HepG2 (cell line): ENCODE results near the gene TSPYL1. TPM values are rescaled to one million over a fixed set of nuclear protein-coding genes. Genes with fewer than 3 reads are reported as not detected.

ENCODE experiments used
- ATAC-seq: fragments of 200-7000 bp; cut with Tn5 transposase; 3 replicates; pipeline ENCODE4 v1.9.1; 2020; ENCODE audit warnings: mild to moderate bottlenecking, moderate library complexity
- BruUV-seq: library from RNA; stranded (reverse); fragments of 400-500 nt; replicated peaks from 2 replicates; lab custom pipeline; 2021; lab: Mats Ljungman, UMichigan
- CTCF ChIA-PET: fragments of 300-600 bp; formaldehyde crosslinking; extraction: SDS; loops from one replicate; lab custom pipeline; 2021; ENCODE audit warnings: low total read pairs, inconsistent platforms, low intra/inter-chr PET ratio; lab: Yijun Ruan, JAX
- POLR2A ChIA-PET: fragments of 350-600 bp; sonication (Branson Sonifier 250); formaldehyde crosslinking; loops from one replicate; lab custom pipeline; 2020; ENCODE audit warnings: antibody characterized with exemption, inconsistent platforms; lab: Yijun Ruan, JAX
- DNase-seq: peaks from one replicate; pipeline ENCODE4 v3.0.0-alpha.2; 2015; ENCODE audit warnings: low spot score
- FAIRE-seq: peaks from 3 replicates; lab custom pipeline; 2011; peaks lifted over from hg19 to GRCh38; lab: Jason Lieb, UNC
- H2AFZ ChIP-seq: one replicate; pipeline ENCODE4 v1.6.1; 2011; ENCODE audit warnings: low read length, inconsistent platforms
- H3K27ac ChIP-seq: fragments of 300-600 bp; 3 replicates; pipeline ENCODE4 v1.8.0; 2011; ENCODE audit warnings: mixed run types, mild to moderate bottlenecking, mixed read lengths, low read length, inconsistent platforms; ENCODE audit not compliant: insufficient read depth; ENCODE audit errors: extremely low read length
- H3K27me3 ChIP-seq, 2 experiments: fragments of 200-600 bp in 1 of 2; 2 replicates in 1 of 2; 3 replicates in 1 of 2; pipeline versions ENCODE4 v1.6.0 to v1.8.0; 2011; ENCODE audit warnings: low read length in 2 of 2, mild to moderate bottlenecking in 2 of 2, moderate library complexity in 2 of 2, inconsistent platforms in 1 of 2; ENCODE audit not compliant: insufficient read depth in 2 of 2, control insufficient read depth in 1 of 2
- H3K36me3 ChIP-seq, 2 experiments: fragments of 200-600 bp in 1 of 2; replicated peaks in 1 of 2; 2 replicates in 1 of 2; 3 replicates in 1 of 2; pipeline versions ENCODE4 v1.5.1 to v1.8.0; 2011; ENCODE audit warnings: low read length in 2 of 2, inconsistent platforms in 1 of 2; ENCODE audit not compliant: insufficient read depth in 2 of 2, control insufficient read depth in 1 of 2
- H3K4me1 ChIP-seq: 2 replicates; pipeline ENCODE4 v1.5.1; 2012; ENCODE audit warnings: low read length, inconsistent platforms; ENCODE audit not compliant: insufficient read depth
- H3K4me2 ChIP-seq: 2 replicates; pipeline ENCODE4 v1.6.0; 2011; ENCODE audit warnings: low read depth, low read length, inconsistent platforms
- H3K4me3 ChIP-seq, 3 experiments: fragments of 200-600 bp in 1 of 3; sonication (generic), shearing (Covaris generic) in 1 of 3; replicated peaks in 1 of 3; 2 replicates each; pipeline ENCODE4 v1.5.1; 2011 to 2016; ENCODE audit warnings: low read length in 3 of 3, inconsistent platforms in 2 of 3, low read depth in 2 of 3, mild to moderate bottlenecking in 2 of 3, control low read depth in 1 of 3, mixed read lengths in 1 of 3; ENCODE audit not compliant: insufficient read depth in 1 of 3
- H3K79me2 ChIP-seq: one replicate; pipeline ENCODE4 v1.6.1; 2011; ENCODE audit warnings: low read length, inconsistent platforms; ENCODE audit not compliant: insufficient read depth
- H3K9ac ChIP-seq: 2 replicates; pipeline ENCODE4 v1.6.0; 2011; ENCODE audit warnings: mild to moderate bottlenecking, low read depth, low read length, inconsistent platforms; ENCODE audit not compliant: insufficient read depth
- H3K9me3 ChIP-seq: 2 replicates; pipeline ENCODE4 v1.5.1; 2012; ENCODE audit warnings: mild to moderate bottlenecking, low read length
- H4K20me1 ChIP-seq: 2 replicates; pipeline ENCODE4 v1.6.0; 2011; ENCODE audit warnings: inconsistent platforms, mild to moderate bottlenecking, low read length, moderate library complexity; ENCODE audit not compliant: insufficient read depth
- CREB1 ChIP-seq, 2 experiments: fragments of 450-650 bp in 1 of 2; IDR thresholded peaks; 2 replicates each; pipeline ENCODE4 v1.6.1; 2016 to 2017; ENCODE audit warnings: control low read depth in 1 of 2, mild to moderate bottlenecking in 1 of 2, missing compliant biosample characterization in 1 of 2, missing genetic modification characterization in 1 of 2
- FOXK1 ChIP-seq: sonication (generic); formaldehyde crosslinking; IDR thresholded peaks from 2 replicates; pipeline ENCODE4 v1.4.0; 2020; ENCODE audit warnings: low read depth, missing genetic modification reagents, borderline replicate concordance
- MEF2D ChIP-seq: sonication (generic); formaldehyde crosslinking; IDR thresholded peaks from 2 replicates; pipeline ENCODE4 v1.5.1; 2020; ENCODE audit warnings: mild to moderate bottlenecking, missing genetic modification reagents
- NPAS2 ChIP-seq: sonication (generic); formaldehyde crosslinking; IDR thresholded peaks from 2 replicates; pipeline ENCODE4 v1.8.0; 2022; ENCODE audit warnings: mild to moderate bottlenecking, missing genetic modification reagents, borderline replicate concordance
- POLR2A ChIP-seq, 2 experiments: IDR thresholded peaks; 2 replicates each; pipeline ENCODE4 v1.6.1; 2011; ENCODE audit warnings: low read depth in 2 of 2, low read length in 2 of 2, mild to moderate bottlenecking in 1 of 2, moderate library complexity in 1 of 2; ENCODE audit not compliant: insufficient read depth in 1 of 2
- TBL1XR1 ChIP-seq: fragments of 150-350 bp; IDR thresholded peaks from 2 replicates; pipeline ENCODE4 v1.6.1; 2014; ENCODE audit warnings: borderline replicate concordance, low read length; ENCODE audit not compliant: partially characterized antibody
- ZBTB38 ChIP-seq: sonication (generic); formaldehyde crosslinking; IDR thresholded peaks from 2 replicates; pipeline ENCODE4 v1.5.1; 2020; ENCODE audit warnings: mild to moderate bottlenecking, missing genetic modification reagents
- ZNF484 ChIP-seq: sonication (generic); formaldehyde crosslinking; IDR thresholded peaks from 2 replicates; pipeline ENCODE4 v1.5.1; 2020; ENCODE audit warnings: mild to moderate bottlenecking, low read depth, missing genetic modification reagents, borderline replicate concordance
- WGBS: methylation state at CpG from one replicate; pipeline ENCODE4 v1.1.6; 2017; ENCODE audit warnings: low lambda C conversion rate; 5-methylcytosine and 5-hydroxymethylcytosine counted together
- in situ Hi-C: cut with HindIII; loops from 2 replicates; pipeline ENCODE4 v1.10.0; 2017; ENCODE audit warnings: low pct_unique_long_range_greater_than_20kb; ENCODE audit not compliant: extremely low pct_ligation_motif_present
- intact Hi-C: fragments of 100-400 bp; cut with micrococcal nuclease; formaldehyde crosslinking; loops from one replicate; pipeline ENCODE4 v1.10.0; 2022; ENCODE audit not compliant: unreplicated experiment
- polyA plus RNA-seq, 8 experiments: library from polyadenylated mRNA; depleted of rRNA in 3 of 8; stranded (reverse) in 7 of 8; unstranded in 1 of 8; fragments of >200 nt; fragmentation: Illumina TruSeq in 4 of 8; extraction: Trizol in 4 of 8; gene quantifications; 2 replicates each; pipeline versions ENCODE4 v1.2.1 to v1.2.3, GENCODE V29; 2011 to 2016; ENCODE audit warnings: low read depth in 4 of 8, missing spikeins in 1 of 8, mixed read lengths in 1 of 8; ENCODE audit not compliant: insufficient read depth in 1 of 8
- total RNA-seq, 5 experiments: library from RNA; depleted of rRNA; stranded (reverse); fragments of >200 nt; fragmentation: Illumina TruSeq; extraction: Trizol; gene quantifications; 2 replicates each; pipeline ENCODE4 v1.2.3, GENCODE V29; 2016; ENCODE audit warnings: low read depth in 1 of 5
- TF ChIP-seq, protein P1 (sequence below): sonication (generic); formaldehyde crosslinking; IDR thresholded peaks from 2 replicates; pipeline ENCODE4 v1.4.0; 2020; ENCODE audit warnings: missing genetic modification reagents
- TF ChIP-seq, protein P2 (sequence below): sonication (generic); formaldehyde crosslinking; IDR thresholded peaks from 2 replicates; pipeline ENCODE4 v1.5.0; 2020; ENCODE audit warnings: mild to moderate bottlenecking, missing genetic modification reagents, borderline replicate concordance
- TF ChIP-seq, protein P3 (sequence below): IDR thresholded peaks from 2 replicates; pipeline ENCODE4 v1.6.1; 2016; ENCODE audit warnings: mild to moderate bottlenecking, missing biosample characterization, missing genetic modification reagents
- TF ChIP-seq, protein P4 (sequence below): sonication (generic); formaldehyde crosslinking; conservative IDR thresholded peaks from 2 replicates; pipeline ENCODE4 v1.4.0; 2020; ENCODE audit warnings: mild to moderate bottlenecking, missing genetic modification reagents, moderate library complexity

Gene TSPYL1
- total and polyA plus RNA-seq, 2 of the 13 experiments (the other 11 are each of a cell fraction or from before 2014, with no cell fraction given): 28.3 to 93.0 TPM

DNA sequence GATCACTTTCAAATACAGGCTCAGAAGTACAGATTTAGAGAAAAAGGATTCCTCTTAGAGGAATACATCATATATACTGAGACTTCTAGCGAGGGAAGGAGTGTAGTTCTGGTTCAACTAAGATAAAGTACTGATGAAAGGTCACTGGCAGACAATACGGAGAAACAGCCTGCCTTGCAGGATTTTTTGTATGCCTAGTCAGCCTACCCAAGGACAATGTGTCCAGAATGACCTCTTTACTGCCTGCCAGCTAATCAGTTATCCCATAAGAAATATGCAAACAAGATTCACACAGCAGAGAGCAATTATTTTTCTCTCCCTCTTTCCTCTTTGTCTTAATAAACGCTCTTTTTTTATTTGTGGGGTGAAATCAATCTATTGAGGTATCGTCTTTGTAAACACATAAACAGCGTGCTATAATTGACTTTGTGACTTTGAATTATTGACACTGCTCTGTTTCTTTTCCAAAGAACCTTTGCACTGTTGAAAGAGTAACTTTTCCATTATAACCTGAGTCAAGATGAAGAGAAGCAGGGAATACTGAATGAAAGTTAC is 24.4 kb downstream of the TSPYL1 start:
- H3K4me2 ChIP-seq: peak overlapping the region; percentile 92
- no TSS peak for BruUV-seq
- 0 out of 5 replicates have a peak, but pooled peaks cover 0 to 2% of the 10 kb centered on the region in 2 experiments for H3K36me3 ChIP-seq
- intact Hi-C loops: loop anchor here (2.0 to 10.0 kb wide), 2 partner anchors 23 to 1229 kb away; partner anchors contain the start of genes DCBLD1 and TSPYL1
- ATAC-seq (peak; percentile 64), FAIRE-seq (peak; percentile 80), DNase-seq (peak; percentile 65)
- CTCF ChIA-PET: interaction anchor here (1.1 kb wide), 1 partner anchor 14 kb away, joined by 3 read pairs; no protein-coding TSS in a partner anchor
- H3K79me2 ChIP-seq: peaks cover 22% of the 10 kb centered on the region
- H4K20me1 ChIP-seq: no peaks in the 10 kb centered on the region
- peak overlapping the region; percentile 86 to 92 (median 89); a peak in 5 of 6 replicates for H3K4me3 ChIP-seq
- peak overlapping the region; percentile 76 for H3K9ac ChIP-seq
- WGBS: under 1% methylated on average over 5 of the region's 5 CpGs
- POLR2A ChIA-PET: interaction anchor here (1.2 to 3.3 kb wide), 5 partner anchors 10 to 24 kb away, joined by 3 to 24 read pairs (median 5); partner anchors contain the start of gene TSPYL1
- no peaks in the 10 kb centered on the region for H3K27me3 ChIP-seq
- in situ Hi-C loops: no loop called here
- H3K9me3 ChIP-seq: no peaks in the 10 kb centered on the region
- peak overlapping the region; percentile 78 for H3K27ac ChIP-seq
- peaks cover 48% of the 10 kb centered on the region for H3K4me1 ChIP-seq
- H2AFZ ChIP-seq: peak overlapping the region; percentile 39
- TF ChIP-seq MEF2D (CRISPR knock-in tag): 0 out of 2 replicates have a peak, but pooled peaks have one; percentile 58
- peak; percentile 35; the same call in 1 of the 2 replicates for TF ChIP-seq FOXK1 (CRISPR knock-in tag)
- TF ChIP-seq, protein P1, sequence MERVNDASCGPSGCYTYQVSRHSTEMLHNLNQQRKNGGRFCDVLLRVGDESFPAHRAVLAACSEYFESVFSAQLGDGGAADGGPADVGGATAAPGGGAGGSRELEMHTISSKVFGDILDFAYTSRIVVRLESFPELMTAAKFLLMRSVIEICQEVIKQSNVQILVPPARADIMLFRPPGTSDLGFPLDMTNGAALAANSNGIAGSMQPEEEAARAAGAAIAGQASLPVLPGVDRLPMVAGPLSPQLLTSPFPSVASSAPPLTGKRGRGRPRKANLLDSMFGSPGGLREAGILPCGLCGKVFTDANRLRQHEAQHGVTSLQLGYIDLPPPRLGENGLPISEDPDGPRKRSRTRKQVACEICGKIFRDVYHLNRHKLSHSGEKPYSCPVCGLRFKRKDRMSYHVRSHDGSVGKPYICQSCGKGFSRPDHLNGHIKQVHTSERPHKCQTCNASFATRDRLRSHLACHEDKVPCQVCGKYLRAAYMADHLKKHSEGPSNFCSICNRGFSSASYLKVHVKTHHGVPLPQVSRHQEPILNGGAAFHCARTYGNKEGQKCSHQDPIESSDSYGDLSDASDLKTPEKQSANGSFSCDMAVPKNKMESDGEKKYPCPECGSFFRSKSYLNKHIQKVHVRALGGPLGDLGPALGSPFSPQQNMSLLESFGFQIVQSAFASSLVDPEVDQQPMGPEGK (CRISPR knock-in tag): no peak
- no peak for TF ChIP-seq CREB1 (IDR thresholded peaks at IDR 0.05)
- peak; percentile 66 for TF ChIP-seq CREB1 (CRISPR knock-in tag; IDR thresholded peaks at IDR 0.05)
- TF ChIP-seq ZNF484 (CRISPR knock-in tag): no peak
- peak; percentile 47 to 48; a peak in 1 of 4 replicates for TF ChIP-seq POLR2A (IDR thresholded peaks at IDR 0.05; ENCODE audit: insufficient read depth in 1 of 2, low read depth in 2 of 2, low read length in 2 of 2)
- TF ChIP-seq, protein P2, sequence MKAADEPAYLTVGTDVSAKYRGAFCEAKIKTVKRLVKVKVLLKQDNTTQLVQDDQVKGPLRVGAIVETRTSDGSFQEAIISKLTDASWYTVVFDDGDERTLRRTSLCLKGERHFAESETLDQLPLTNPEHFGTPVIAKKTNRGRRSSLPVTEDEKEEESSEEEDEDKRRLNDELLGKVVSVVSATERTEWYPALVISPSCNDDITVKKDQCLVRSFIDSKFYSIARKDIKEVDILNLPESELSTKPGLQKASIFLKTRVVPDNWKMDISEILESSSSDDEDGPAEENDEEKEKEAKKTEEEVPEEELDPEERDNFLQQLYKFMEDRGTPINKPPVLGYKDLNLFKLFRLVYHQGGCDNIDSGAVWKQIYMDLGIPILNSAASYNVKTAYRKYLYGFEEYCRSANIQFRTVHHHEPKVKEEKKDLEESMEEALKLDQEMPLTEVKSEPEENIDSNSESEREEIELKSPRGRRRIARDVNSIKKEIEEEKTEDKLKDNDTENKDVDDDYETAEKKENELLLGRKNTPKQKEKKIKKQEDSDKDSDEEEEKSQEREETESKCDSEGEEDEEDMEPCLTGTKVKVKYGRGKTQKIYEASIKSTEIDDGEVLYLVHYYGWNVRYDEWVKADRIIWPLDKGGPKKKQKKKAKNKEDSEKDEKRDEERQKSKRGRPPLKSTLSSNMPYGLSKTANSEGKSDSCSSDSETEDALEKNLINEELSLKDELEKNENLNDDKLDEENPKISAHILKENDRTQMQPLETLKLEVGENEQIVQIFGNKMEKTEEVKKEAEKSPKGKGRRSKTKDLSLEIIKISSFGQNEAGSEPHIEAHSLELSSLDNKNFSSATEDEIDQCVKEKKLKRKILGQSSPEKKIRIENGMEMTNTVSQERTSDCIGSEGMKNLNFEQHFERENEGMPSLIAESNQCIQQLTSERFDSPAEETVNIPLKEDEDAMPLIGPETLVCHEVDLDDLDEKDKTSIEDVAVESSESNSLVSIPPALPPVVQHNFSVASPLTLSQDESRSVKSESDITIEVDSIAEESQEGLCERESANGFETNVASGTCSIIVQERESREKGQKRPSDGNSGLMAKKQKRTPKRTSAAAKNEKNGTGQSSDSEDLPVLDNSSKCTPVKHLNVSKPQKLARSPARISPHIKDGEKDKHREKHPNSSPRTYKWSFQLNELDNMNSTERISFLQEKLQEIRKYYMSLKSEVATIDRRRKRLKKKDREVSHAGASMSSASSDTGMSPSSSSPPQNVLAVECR: peak; percentile 49; the same call in 1 of the 2 replicates
- TF ChIP-seq TBL1XR1: no peak
- TF ChIP-seq ZBTB38: no peak
- TF ChIP-seq, protein P3, sequence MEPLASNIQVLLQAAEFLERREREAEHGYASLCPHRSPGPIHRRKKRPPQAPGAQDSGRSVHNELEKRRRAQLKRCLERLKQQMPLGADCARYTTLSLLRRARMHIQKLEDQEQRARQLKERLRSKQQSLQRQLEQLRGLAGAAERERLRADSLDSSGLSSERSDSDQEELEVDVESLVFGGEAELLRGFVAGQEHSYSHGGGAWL (CRISPR knock-in tag): no peak
- TF ChIP-seq, protein P4, sequence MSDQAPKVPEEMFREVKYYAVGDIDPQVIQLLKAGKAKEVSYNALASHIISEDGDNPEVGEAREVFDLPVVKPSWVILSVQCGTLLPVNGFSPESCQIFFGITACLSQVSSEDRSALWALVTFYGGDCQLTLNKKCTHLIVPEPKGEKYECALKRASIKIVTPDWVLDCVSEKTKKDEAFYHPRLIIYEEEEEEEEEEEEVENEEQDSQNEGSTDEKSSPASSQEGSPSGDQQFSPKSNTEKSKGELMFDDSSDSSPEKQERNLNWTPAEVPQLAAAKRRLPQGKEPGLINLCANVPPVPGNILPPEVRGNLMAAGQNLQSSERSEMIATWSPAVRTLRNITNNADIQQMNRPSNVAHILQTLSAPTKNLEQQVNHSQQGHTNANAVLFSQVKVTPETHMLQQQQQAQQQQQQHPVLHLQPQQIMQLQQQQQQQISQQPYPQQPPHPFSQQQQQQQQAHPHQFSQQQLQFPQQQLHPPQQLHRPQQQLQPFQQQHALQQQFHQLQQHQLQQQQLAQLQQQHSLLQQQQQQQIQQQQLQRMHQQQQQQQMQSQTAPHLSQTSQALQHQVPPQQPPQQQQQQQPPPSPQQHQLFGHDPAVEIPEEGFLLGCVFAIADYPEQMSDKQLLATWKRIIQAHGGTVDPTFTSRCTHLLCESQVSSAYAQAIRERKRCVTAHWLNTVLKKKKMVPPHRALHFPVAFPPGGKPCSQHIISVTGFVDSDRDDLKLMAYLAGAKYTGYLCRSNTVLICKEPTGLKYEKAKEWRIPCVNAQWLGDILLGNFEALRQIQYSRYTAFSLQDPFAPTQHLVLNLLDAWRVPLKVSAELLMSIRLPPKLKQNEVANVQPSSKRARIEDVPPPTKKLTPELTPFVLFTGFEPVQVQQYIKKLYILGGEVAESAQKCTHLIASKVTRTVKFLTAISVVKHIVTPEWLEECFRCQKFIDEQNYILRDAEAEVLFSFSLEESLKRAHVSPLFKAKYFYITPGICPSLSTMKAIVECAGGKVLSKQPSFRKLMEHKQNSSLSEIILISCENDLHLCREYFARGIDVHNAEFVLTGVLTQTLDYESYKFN (CRISPR knock-in tag): peak; percentile 96
- no peak for TF ChIP-seq NPAS2 (CRISPR knock-in tag)
